Chondrocyte (in vitro differentiated cells): ENCODE results near the gene DYNLL2. TPM values are rescaled to one million over a fixed set of nuclear protein-coding genes. Genes with fewer than 3 reads are reported as not detected.
A peak's percentile ranks its signal among the peaks of the same experiment; 100 is the strongest.
"Not testable (repeated sequence)": the region's sequence is repeated elsewhere in the genome, so short reads cannot be mapped to it uniquely, and the experiment has no call there.

Source experiments
- DNase-seq: peaks from one replicate; pipeline ENCODE4 v3.0.0; 2021; ENCODE audit warnings: mixed read lengths, low spot score
- H3K27ac Mint-ChIP-seq: one replicate; pipeline ENCODE4 v1.8.0; 2021; ENCODE audit warnings: mild to moderate bottlenecking, moderate library complexity, mixed read lengths; ENCODE audit not compliant: unreplicated experiment
- H3K27me3 Mint-ChIP-seq: 2 replicates; pipeline ENCODE4 v1.8.0; 2021; ENCODE audit warnings: low read depth, mixed read lengths
- H3K36me3 Mint-ChIP-seq: 2 replicates; pipeline ENCODE4 v1.8.0; 2021; ENCODE audit warnings: low read depth, mixed read lengths
- H3K4me1 Mint-ChIP-seq: 2 replicates; pipeline ENCODE4 v1.8.0; 2021; ENCODE audit warnings: low read depth, mild to moderate bottlenecking, mixed read lengths
- H3K4me3 Mint-ChIP-seq: one replicate; pipeline ENCODE4 v1.8.0; 2021; ENCODE audit warnings: mild to moderate bottlenecking, moderate library complexity, mixed read lengths; ENCODE audit not compliant: unreplicated experiment
- H3K9me3 Mint-ChIP-seq: 2 replicates; pipeline ENCODE4 v1.8.0; 2021; ENCODE audit warnings: low read depth, mixed read lengths
- CTCF ChIP-seq: fragments of 200-600 bp; sonication (generic); IDR thresholded peaks from 2 replicates; pipeline ENCODE4 v1.5.0; 2021; ENCODE audit warnings: antibody characterized with exemption, mild to moderate bottlenecking, moderate library complexity
- total RNA-seq: library from RNA; stranded (reverse); gene quantifications from 3 replicates; pipeline ENCODE4 v1.2.1, GENCODE V29; 2021

The DYNLL2 gene
- total RNA-seq, 1 donor from 2014 or later, result 15.7 TPM

DNA sequence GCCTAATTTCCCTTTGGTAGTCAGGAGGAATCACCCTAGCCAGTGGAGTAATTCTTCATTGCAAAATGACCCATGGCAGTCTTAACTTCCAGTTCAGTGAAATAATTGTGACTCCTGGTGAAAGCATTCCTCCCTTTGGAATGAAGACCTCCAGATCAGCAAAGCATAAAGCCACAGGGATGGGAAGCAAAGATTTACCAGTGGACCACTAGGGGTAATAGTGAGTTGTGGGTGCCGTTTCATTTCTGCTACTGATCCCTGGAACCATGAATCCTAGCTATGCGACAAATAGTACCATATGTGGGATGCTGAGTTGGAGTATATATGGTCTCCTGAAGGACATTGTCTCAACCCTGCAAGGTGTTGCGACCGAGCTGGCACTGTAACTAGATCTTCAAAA, 13.7 kb downstream of the DYNLL2 start:
- H3K4me3 Mint-ChIP-seq, result no peak overlapping the region
- H3K27ac Mint-ChIP-seq, result no peak overlapping the region

GRCh38 chr17:58097384-58098088, 14.3 kb downstream of the DYNLL2 start:
- H3K4me3 Mint-ChIP-seq, result no peak overlapping the region
- TF ChIP-seq CTCF, result no peak
- no peaks in the 10 kb centered on the region for H3K9me3 Mint-ChIP-seq
- H3K27me3 Mint-ChIP-seq, result no peaks in the 10 kb centered on the region
- no peak overlapping the region for H3K27ac Mint-ChIP-seq
- no peak for DNase-seq
- H3K4me1 Mint-ChIP-seq, result no peaks in the 10 kb centered on the region
- peaks cover 10% of the 10 kb centered on the region for H3K36me3 Mint-ChIP-seq

More for the DNA sequence above, 13.7 kb downstream of the DYNLL2 start:
- Mint-ChIP-seq H3K4me1 (no peaks in the 10 kb centered on the region), H3K27me3 (no peaks in the 10 kb centered on the region), H3K36me3 (peaks cover 14% of the 10 kb centered on the region), H3K9me3 (no peaks in the 10 kb centered on the region)
- no peak for DNase-seq
- TF ChIP-seq CTCF, result peak; percentile 19

DNA sequence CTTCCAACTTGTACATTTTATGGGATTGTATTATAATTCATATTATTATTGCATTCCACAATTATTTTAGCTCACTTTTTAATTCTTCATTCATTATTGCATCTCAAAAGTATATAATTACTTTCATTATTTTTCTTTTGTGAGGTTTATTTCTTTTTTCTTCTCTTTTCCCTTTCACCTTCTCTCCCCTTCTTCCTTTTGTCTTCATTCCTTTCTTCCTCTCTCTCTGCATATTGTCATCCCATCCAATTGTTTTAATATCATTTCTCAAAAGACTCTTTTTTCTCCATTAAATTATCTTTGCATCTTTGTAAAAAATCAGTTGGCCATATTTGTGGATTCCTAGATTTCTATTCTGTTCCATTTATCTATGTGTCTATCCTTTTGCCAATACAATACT, 17.3 kb downstream of the DYNLL2 start:
- H3K27ac Mint-ChIP-seq, result no peak overlapping the region

DNA sequence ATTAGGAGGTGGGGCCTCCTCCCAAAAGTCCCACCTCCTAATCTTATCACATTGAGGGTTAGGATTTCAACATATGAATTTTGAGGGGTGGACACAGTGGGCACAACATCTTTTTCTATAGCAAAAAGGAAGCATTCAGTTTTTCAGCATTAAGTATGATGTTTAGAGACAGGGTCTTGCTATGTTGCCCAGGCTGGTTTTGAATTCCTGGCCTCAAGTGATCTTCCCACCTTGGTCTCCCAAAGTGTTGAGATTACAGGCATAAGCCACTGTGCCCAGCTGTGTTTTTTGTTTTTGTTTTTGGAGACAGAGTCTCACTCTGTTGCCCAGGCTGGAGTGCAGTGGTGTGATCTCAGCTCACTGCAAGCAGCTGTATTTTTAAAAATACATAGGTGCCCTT, 18.7 kb downstream of the DYNLL2 start:
- not testable (repeated sequence) for H3K4me1 Mint-ChIP-seq, H3K27me3 Mint-ChIP-seq, H3K27ac Mint-ChIP-seq, H3K9me3 Mint-ChIP-seq, DNase-seq, H3K4me3 Mint-ChIP-seq, H3K36me3 Mint-ChIP-seq

More for the DNA sequence above, 17.3 kb downstream of the DYNLL2 start:
- Mint-ChIP-seq H3K36me3 (no peaks in the 10 kb centered on the region), H3K9me3 (no peaks in the 10 kb centered on the region), H3K27me3 (no peaks in the 10 kb centered on the region), H3K4me1 (no peaks in the 10 kb centered on the region), H3K4me3 (no peak overlapping the region)
- DNase-seq, result no peak
- no peak for TF ChIP-seq CTCF

DNA sequence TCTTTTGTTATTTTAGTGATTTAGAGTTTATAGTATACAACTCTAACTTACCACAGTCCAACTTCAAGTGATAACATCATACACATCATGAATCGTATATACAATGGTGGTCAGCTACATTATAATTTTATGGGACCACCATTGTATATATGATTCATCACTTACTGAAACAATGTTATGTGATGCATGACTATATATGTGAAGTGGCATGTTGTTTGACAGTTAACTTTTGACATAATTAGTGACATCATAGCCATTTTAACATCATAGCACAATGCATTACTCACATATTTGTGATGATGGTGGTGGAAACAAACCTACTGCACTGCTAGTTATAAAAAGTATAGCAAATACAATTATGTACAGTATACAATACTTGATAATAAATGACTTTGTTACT, 21.9 kb downstream of the DYNLL2 start:
- no peaks in the 10 kb centered on the region for H3K27me3 Mint-ChIP-seq
- H3K4me1 Mint-ChIP-seq, result no peaks in the 10 kb centered on the region
- no peak for DNase-seq
- H3K9me3 Mint-ChIP-seq, result peaks cover 3% of the 10 kb centered on the region
- no peak overlapping the region for H3K4me3 Mint-ChIP-seq
- no peak for TF ChIP-seq CTCF
- peaks cover 4% of the 10 kb centered on the region for H3K36me3 Mint-ChIP-seq
- H3K27ac Mint-ChIP-seq, result no peak overlapping the region

DNA sequence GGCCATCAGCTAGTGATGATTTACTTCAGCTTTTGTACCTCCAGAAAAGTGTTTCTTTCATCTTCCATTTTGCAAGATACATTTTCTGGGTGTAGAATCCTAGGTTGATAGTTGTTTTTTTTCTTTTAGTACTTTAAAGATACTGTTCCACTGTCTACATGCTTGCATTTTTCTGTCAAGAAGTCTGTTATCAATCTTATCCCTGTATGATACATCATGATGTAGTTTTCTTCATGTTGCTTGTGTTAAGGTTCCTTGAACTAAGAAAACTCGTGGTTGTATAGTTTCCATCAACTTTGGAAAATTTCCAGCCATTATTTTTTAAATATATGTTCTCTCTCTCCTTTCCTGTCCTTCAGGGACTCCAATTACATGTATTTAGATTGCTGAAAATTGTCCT, 24.1 kb downstream of the DYNLL2 start:
- TF ChIP-seq CTCF, result no peak
- H3K27ac Mint-ChIP-seq, result no peak overlapping the region
- no peaks in the 10 kb centered on the region for H3K4me1 Mint-ChIP-seq
- H3K9me3 Mint-ChIP-seq, result peaks cover 3% of the 10 kb centered on the region
- H3K27me3 Mint-ChIP-seq, result peaks cover 3% of the 10 kb centered on the region
- H3K36me3 Mint-ChIP-seq, result peaks cover 4% of the 10 kb centered on the region
- no peak for DNase-seq
- no peak overlapping the region for H3K4me3 Mint-ChIP-seq
